ENCODE measurements around the gene PCDHGA10.
"Not testable (repeated sequence)": the region's sequence is repeated elsewhere in the genome, so short reads cannot be mapped to it uniquely, and the experiment has no call there.

The PCDHGA10 gene

GRCh38 chr5:141392429-141393198 lies 20.2 kb upstream of the PCDHGA10 start, which contains the start of gene PCDHGA8:
TSS of gene PCDHGA8 (plus strand) at chr5:141392633. CDS start at chr5:141392814, 181 bp downstream.
- H3K79me2 ChIP-seq (ENCODE audit: control insufficient read depth, insufficient read depth, low read length), result no peaks in the 10 kb centered on the region
- H4K8ac ChIP-seq (ENCODE audit: low read depth, low read length), result no peak within 1 kb of the TSS
- no peaks in the 10 kb centered on the region for H3K4me1 ChIP-seq (ENCODE audit: control insufficient read depth, low read depth, low read length)
- H3K79me1 ChIP-seq (ENCODE audit: low read length), result no peaks in the 10 kb centered on the region
- H4K5ac ChIP-seq (ENCODE audit: low read length), result no peak within 1 kb of the TSS
- H2BK5ac ChIP-seq (ENCODE audit: low read length), result no peak within 1 kb of the TSS
- H3K4me2 ChIP-seq (ENCODE audit: low read length), result no peak within 1 kb of the TSS
- no peaks in the 10 kb centered on the region for H3K27me3 ChIP-seq (ENCODE audit: insufficient read depth, low read length, poor library complexity)
- H3K27ac ChIP-seq (ENCODE audit: low read depth, low read length), result no peak within 1 kb of the TSS
- no peak within 1 kb of the TSS for H3K23ac ChIP-seq (ENCODE audit: low read length)
- H3K36me3 ChIP-seq (ENCODE audit: control insufficient read depth, insufficient read depth, low read length), result no peaks in the 10 kb centered on the region
- H2BK120ac ChIP-seq (ENCODE audit: low read depth, low read length), result no peak within 1 kb of the TSS
- 100% methylated on average over 1 of the region's 38 CpGs for whole genome bisulfite sequencing (ENCODE audit: extremely low coverage, insufficient coverage, low lambda C conversion rate)
- DNase-seq, result no peak
- no peak within 1 kb of the TSS for H2AK5ac ChIP-seq (ENCODE audit: low read length)
- H3K4me3 ChIP-seq (ENCODE audit: low read length), result no peak within 1 kb of the TSS
- no peak within 1 kb of the TSS for H2BK15ac ChIP-seq (replicated peaks; ENCODE audit: low read depth)
- H3K4ac ChIP-seq (ENCODE audit: low read depth, low read length), result no peak within 1 kb of the TSS
- no peak within 1 kb of the TSS for H3K18ac ChIP-seq (ENCODE audit: low read length)
- no peak within 1 kb of the TSS for H3K9ac ChIP-seq (ENCODE audit: low read length)
- H3K56ac ChIP-seq (ENCODE audit: low read length), result no peak within 1 kb of the TSS

- Histone ChIP-seq H3K79me1 (ENCODE audit: low read length) (no peaks in the 10 kb centered on the region), H3K9ac (ENCODE audit: low read length) (no peak overlapping the region), H3K4me3 (ENCODE audit: low read length) (no peak overlapping the region), H3K4ac (ENCODE audit: low read depth, low read length) (no peak overlapping the region), H4K8ac (ENCODE audit: low read depth, low read length) (no peak overlapping the region), H4K5ac (ENCODE audit: low read length) (no peak overlapping the region), H2BK120ac (ENCODE audit: low read depth, low read length) (no peak overlapping the region), H3K36me3 (ENCODE audit: control insufficient read depth, insufficient read depth, low read length) (no peaks in the 10 kb centered on the region), H2AK5ac (ENCODE audit: low read length) (no peak overlapping the region), H3K56ac (ENCODE audit: low read length) (no peak overlapping the region), H3K18ac (ENCODE audit: low read length) (no peak overlapping the region), H2BK15ac (replicated peaks; ENCODE audit: low read depth) (no peak overlapping the region), H2BK5ac (ENCODE audit: low read length) (no peak overlapping the region), H3K27me3 (ENCODE audit: insufficient read depth, low read length, poor library complexity) (no peaks in the 10 kb centered on the region), H3K79me2 (ENCODE audit: control insufficient read depth, insufficient read depth, low read length) (no peaks in the 10 kb centered on the region), H3K27ac (ENCODE audit: low read depth, low read length) (no peak overlapping the region), H3K23ac (ENCODE audit: low read length) (no peak overlapping the region), H3K4me1 (ENCODE audit: control insufficient read depth, low read depth, low read length) (no peaks in the 10 kb centered on the region), H3K4me2 (ENCODE audit: low read length) (no peak overlapping the region)
- no peak for DNase-seq
- no CpG with 5 or more reads among the region's 21 CpGs for WGBS (ENCODE audit: extremely low coverage, insufficient coverage, low lambda C conversion rate)
Observed at GRCh38 chr5:141393267-141393666, 19.5 kb upstream of the PCDHGA10 start.

- H3K23ac ChIP-seq (ENCODE audit: low read length); H2BK120ac ChIP-seq (ENCODE audit: low read depth, low read length); H3K4ac ChIP-seq (ENCODE audit: low read depth, low read length); H2BK5ac ChIP-seq (ENCODE audit: low read length); H3K27ac ChIP-seq (ENCODE audit: low read depth, low read length); H3K18ac ChIP-seq (ENCODE audit: low read length); DNase-seq; H2BK15ac ChIP-seq (replicated peaks; ENCODE audit: low read depth); H3K4me1 ChIP-seq (ENCODE audit: control insufficient read depth, low read depth, low read length); H3K79me1 ChIP-seq (ENCODE audit: low read length); H3K56ac ChIP-seq (ENCODE audit: low read length); H2AK5ac ChIP-seq (ENCODE audit: low read length); H3K4me2 ChIP-seq (ENCODE audit: low read length); H3K9ac ChIP-seq (ENCODE audit: low read length); H3K79me2 ChIP-seq (ENCODE audit: control insufficient read depth, insufficient read depth, low read length); H4K8ac ChIP-seq (ENCODE audit: low read depth, low read length); H3K36me3 ChIP-seq (ENCODE audit: control insufficient read depth, insufficient read depth, low read length); H4K5ac ChIP-seq (ENCODE audit: low read length); H3K27me3 ChIP-seq (ENCODE audit: insufficient read depth, low read length, poor library complexity); H3K4me3 ChIP-seq (ENCODE audit: low read length): not testable (repeated sequence)
- no CpG with 5 or more reads among the region's 53 CpGs for WGBS (ENCODE audit: extremely low coverage, insufficient coverage, low lambda C conversion rate)
Observed at GRCh38 chr5:141394401-141395187, 18.2 kb upstream of the PCDHGA10 start.

- H4K5ac ChIP-seq (ENCODE audit: low read length); H2AK5ac ChIP-seq (ENCODE audit: low read length); H3K36me3 ChIP-seq (ENCODE audit: control insufficient read depth, insufficient read depth, low read length); H3K79me1 ChIP-seq (ENCODE audit: low read length); H2BK15ac ChIP-seq (replicated peaks; ENCODE audit: low read depth); H3K4ac ChIP-seq (ENCODE audit: low read depth, low read length); H3K56ac ChIP-seq (ENCODE audit: low read length); H3K4me2 ChIP-seq (ENCODE audit: low read length); H2BK120ac ChIP-seq (ENCODE audit: low read depth, low read length); H3K23ac ChIP-seq (ENCODE audit: low read length); H3K27me3 ChIP-seq (ENCODE audit: insufficient read depth, low read length, poor library complexity); H3K9ac ChIP-seq (ENCODE audit: low read length); H4K8ac ChIP-seq (ENCODE audit: low read depth, low read length); H3K18ac ChIP-seq (ENCODE audit: low read length); H3K79me2 ChIP-seq (ENCODE audit: control insufficient read depth, insufficient read depth, low read length); H3K27ac ChIP-seq (ENCODE audit: low read depth, low read length); H3K4me1 ChIP-seq (ENCODE audit: control insufficient read depth, low read depth, low read length); DNase-seq; H2BK5ac ChIP-seq (ENCODE audit: low read length); H3K4me3 ChIP-seq (ENCODE audit: low read length): not testable (repeated sequence)
- WGBS (ENCODE audit: extremely low coverage, insufficient coverage, low lambda C conversion rate), result 100% methylated on average over 1 of the region's 43 CpGs
Observed at GRCh38 chr5:141397756-141398551, 14.8 kb upstream of the PCDHGA10 start, which contains the start of gene PCDHGB5. TSS of gene PCDHGB5 (plus strand) at chr5:141397947. CDS start at chr5:141398128, 181 bp downstream.

GRCh38 chr5:141398608-141399007 lies 14.2 kb upstream of the PCDHGA10 start:
- Histone ChIP-seq H3K79me1 (ENCODE audit: low read length) (no peaks in the 10 kb centered on the region), H3K56ac (ENCODE audit: low read length) (no peak overlapping the region), H3K4me1 (ENCODE audit: control insufficient read depth, low read depth, low read length) (no peaks in the 10 kb centered on the region), H3K27ac (ENCODE audit: low read depth, low read length) (no peak overlapping the region), H2BK120ac (ENCODE audit: low read depth, low read length) (no peak overlapping the region), H3K4ac (ENCODE audit: low read depth, low read length) (no peak overlapping the region), H3K27me3 (ENCODE audit: insufficient read depth, low read length, poor library complexity) (no peaks in the 10 kb centered on the region), H3K36me3 (ENCODE audit: control insufficient read depth, insufficient read depth, low read length) (no peaks in the 10 kb centered on the region), H3K4me2 (ENCODE audit: low read length) (no peak overlapping the region), H3K79me2 (ENCODE audit: control insufficient read depth, insufficient read depth, low read length) (no peaks in the 10 kb centered on the region), H3K23ac (ENCODE audit: low read length) (no peak overlapping the region), H2BK5ac (ENCODE audit: low read length) (no peak overlapping the region), H3K18ac (ENCODE audit: low read length) (no peak overlapping the region), H3K4me3 (ENCODE audit: low read length) (no peak overlapping the region), H2AK5ac (ENCODE audit: low read length) (no peak overlapping the region), H4K8ac (ENCODE audit: low read depth, low read length) (no peak overlapping the region), H4K5ac (ENCODE audit: low read length) (no peak overlapping the region), H3K9ac (ENCODE audit: low read length) (no peak overlapping the region), H2BK15ac (replicated peaks; ENCODE audit: low read depth) (no peak overlapping the region)
- no peak for DNase-seq
- WGBS (ENCODE audit: extremely low coverage, insufficient coverage, low lambda C conversion rate), result no CpG with 5 or more reads among the region's 15 CpGs

All from mesendoderm (in vitro differentiated cells).